Keratinocyte (primary cell): ENCODE measurements around the gene RAB3IL1.

Experiments
- EZH2 ChIP-seq: IDR thresholded peaks from one replicate; pipeline ENCODE4 v1.6.1; 2012; ENCODE audit warnings: inconsistent platforms, mild to moderate bottlenecking, low read length, moderate library complexity
- TF ChIP-seq, protein P1 (sequence below), 3 experiments: IDR thresholded peaks in 1 of 3; conservative IDR thresholded peaks in 1 of 3; optimal IDR thresholded peaks in 1 of 3; 2 replicates in 2 of 3; 3 replicates in 1 of 3; pipeline versions ENCODE3 to v1.5.1; 2011; ENCODE audit warnings: low read length in 3 of 3, mild to moderate bottlenecking in 3 of 3, moderate library complexity in 2 of 3, control low read depth in 1 of 3, inconsistent platforms in 1 of 3; ENCODE audit not compliant: insufficient read depth in 2 of 3; ENCODE audit errors: extremely low read depth in 1 of 3

GRCh38 chr11:61951484-61952135 lies 34.2 kb upstream of the RAB3IL1 start:
- TF ChIP-seq, protein P1, sequence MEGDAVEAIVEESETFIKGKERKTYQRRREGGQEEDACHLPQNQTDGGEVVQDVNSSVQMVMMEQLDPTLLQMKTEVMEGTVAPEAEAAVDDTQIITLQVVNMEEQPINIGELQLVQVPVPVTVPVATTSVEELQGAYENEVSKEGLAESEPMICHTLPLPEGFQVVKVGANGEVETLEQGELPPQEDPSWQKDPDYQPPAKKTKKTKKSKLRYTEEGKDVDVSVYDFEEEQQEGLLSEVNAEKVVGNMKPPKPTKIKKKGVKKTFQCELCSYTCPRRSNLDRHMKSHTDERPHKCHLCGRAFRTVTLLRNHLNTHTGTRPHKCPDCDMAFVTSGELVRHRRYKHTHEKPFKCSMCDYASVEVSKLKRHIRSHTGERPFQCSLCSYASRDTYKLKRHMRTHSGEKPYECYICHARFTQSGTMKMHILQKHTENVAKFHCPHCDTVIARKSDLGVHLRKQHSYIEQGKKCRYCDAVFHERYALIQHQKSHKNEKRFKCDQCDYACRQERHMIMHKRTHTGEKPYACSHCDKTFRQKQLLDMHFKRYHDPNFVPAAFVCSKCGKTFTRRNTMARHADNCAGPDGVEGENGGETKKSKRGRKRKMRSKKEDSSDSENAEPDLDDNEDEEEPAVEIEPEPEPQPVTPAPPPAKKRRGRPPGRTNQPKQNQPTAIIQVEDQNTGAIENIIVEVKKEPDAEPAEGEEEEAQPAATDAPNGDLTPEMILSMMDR (optimal IDR thresholded peaks at IDR 0.05 in 1 of 3, IDR thresholded peaks at IDR 0.05 in 1 of 3, conservative IDR thresholded peaks at IDR 0.05 in 1 of 3; ENCODE audit: extremely low read depth in 1 of 3, insufficient read depth in 2 of 3, low read length in 3 of 3): no peak
- TF ChIP-seq EZH2: no peak
